HG03103 (cell line): ENCODE results near the gene LMBRD1.
"Not testable (repeated sequence)": the region's sequence is repeated elsewhere in the genome, so short reads cannot be mapped to it uniquely, and the experiment has no call there.

Experiments
- ATAC-seq: cut with Tn5 transposase; IDR thresholded peaks from one replicate; pipeline ENCODE4 v1.9.1; 2021; ENCODE audit warnings: low read depth; ENCODE audit not compliant: unreplicated experiment

Gene LMBRD1

GRCh38 chr6:69801225-69801624 is 4.4 kb upstream of the LMBRD1 start:
- no peak for ATAC-seq

GRCh38 chr6:69798796-69799195 is 2.0 kb upstream of the LMBRD1 start:
- not testable (repeated sequence) for ATAC-seq

DNA sequence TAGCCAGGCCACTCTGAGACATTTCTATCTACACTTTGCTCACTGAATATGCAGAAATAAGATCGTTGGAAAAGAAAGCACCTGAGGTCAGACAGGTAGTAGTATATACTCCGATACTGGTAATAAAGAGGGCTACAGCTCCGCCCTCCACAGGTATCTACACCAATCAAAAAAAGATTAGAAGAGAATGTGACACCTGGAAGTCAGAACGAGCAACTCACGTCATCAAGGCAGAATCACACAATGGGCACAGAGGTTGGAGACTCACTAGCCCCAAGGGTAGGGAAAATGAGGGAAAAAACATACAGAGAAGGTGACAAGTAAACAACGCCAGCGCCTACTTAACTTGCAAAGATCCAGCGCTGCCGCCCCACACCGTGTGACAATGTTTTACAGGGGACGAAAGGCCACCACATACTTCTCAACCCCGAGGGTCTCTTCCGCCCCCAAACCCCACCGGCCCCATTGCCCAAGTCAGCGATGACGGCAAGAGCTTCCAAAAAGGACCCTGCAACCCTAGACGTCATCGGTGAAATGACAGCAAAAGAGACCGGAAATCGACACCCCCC is 653 bp downstream of the LMBRD1 start:
- ATAC-seq: peak; percentile 16

DNA sequence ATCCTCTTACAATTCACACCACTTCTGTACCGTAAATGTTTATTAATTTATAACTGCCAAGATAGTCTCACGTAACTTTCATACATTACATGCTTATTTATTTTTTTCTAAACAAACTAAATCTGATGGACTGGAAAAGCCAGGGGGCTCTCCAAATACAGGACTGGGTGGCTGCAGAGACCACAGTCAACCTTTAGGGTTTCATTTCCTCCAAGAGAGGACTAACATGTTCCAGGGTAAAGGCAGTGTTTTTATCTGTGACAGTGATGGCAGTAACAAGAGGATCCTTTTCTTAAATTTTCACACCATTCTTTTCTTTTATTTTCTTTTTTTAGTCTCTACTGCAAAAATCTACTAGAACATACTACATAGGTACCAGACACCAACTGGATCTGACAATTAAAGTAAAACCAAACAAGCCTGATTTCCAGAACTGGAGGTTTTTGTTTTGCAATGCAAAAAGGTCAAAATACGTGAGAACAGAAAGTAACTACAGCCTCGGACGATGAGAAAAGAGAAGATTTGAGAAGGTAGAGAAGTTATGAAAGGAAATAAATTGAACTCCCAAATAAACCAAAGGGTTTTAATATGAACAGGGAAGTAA is 1.2 kb downstream of the LMBRD1 start:
- peak; percentile 38 for ATAC-seq

GRCh38 chr6:69792292-69792691 is 4.5 kb downstream of the LMBRD1 start:
- ATAC-seq: no peak

DNA sequence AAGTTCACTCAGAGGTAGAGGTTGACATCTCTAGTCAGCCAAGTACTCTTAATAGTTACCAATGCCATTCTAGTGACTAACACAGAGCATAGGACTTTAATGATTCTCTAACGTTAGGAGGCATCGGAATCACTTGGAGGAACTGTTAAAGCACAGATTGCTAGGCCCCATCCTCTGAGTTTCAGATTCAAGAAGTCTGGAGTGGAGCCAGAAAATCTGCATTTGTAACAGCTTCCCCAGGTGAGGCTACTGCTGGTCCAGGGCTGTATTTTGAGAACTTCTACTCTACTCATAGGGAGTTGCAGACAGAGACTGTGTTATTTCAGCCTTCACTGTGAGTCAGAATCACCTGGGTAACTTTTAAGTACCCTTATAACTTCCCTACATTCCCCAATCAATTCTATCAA is 5.7 kb downstream of the LMBRD1 start:
- peak; percentile 27 for ATAC-seq

DNA sequence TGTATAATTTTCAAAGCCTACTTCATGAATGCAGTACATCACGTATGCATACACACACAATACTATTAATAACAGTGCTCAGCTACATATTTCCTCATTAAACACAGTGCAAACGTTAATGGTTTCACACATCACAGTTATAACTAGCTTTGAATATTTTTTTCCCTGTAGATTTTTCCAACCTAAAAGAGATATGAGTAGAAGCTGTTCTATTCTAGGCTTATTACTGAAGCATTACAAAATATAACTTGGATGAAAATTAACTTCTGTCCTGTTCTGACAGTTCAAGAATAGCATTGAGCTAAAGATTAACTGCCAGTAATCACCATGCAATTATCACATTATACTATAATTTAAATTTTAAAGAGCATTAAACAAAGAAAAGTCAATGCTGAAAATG is 6.2 kb downstream of the LMBRD1 start:
- no peak for ATAC-seq

GRCh38 chr6:69789578-69789977 is 7.2 kb downstream of the LMBRD1 start:
- ATAC-seq: no peak

DNA sequence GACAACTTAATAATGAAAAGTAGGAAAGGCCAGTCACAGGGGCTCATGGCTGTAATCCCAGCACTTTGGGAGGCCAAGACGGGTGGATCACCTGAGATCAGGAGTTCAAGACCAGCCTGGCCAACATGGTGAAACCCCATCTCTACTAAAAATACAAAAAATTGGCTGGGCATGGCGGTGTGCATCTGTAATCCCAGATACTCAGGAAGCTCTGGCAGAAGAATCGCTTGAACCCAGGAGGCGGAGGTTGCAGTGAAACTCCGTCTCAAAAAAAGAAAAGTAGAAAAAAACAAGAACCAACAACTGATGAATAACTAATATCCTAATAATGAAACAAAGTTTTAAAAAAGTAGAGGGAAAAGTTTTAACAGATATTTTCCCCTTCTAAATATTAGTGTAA is 9.4 kb downstream of the LMBRD1 start:
- ATAC-seq: not testable (repeated sequence)

DNA sequence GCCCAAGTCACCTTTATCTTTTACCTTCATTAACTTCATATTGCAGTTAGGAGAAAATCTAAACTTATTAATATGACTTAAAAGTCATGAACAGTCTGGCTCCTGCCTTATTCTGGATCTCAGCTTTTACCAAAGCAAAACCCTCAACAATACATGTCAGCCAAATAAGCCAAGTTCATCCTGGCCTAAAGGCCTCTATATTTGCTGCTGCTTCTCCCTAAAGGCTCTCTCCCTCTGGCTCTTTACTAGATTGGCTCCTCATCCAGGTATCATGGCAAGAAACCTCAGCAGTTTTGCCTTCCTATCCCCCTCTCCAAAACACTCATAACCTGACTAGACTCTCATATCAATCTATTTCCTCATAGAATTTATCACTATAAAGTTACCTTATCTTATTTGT is 11.1 kb downstream of the LMBRD1 start:
- ATAC-seq: no peak

GRCh38 chr6:69784595-69785377 is 12.0 kb downstream of the LMBRD1 start:
- peak; percentile 79 for ATAC-seq

DNA sequence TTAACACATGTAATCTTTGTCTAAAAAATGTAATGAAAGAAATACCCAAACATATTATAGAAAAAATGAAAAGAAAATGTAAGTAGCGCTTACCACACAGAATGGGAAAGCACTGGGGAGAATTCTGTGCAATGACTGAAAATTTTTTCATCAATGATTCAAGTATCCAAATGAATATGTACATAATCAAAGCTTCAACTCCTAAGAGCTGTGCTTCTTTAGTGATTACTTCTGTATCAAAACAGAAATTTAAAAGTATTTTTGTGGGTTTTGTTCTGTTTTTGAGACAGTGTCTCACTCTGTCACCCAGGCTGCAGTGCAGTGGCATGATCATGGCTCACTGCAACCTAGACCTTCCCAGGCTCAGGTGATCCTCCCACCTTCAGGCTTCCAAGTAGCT is 13.7 kb downstream of the LMBRD1 start:
- no peak for ATAC-seq

GRCh38 chr6:69780585-69781178 is 16.1 kb downstream of the LMBRD1 start:
- ATAC-seq: no peak

DNA sequence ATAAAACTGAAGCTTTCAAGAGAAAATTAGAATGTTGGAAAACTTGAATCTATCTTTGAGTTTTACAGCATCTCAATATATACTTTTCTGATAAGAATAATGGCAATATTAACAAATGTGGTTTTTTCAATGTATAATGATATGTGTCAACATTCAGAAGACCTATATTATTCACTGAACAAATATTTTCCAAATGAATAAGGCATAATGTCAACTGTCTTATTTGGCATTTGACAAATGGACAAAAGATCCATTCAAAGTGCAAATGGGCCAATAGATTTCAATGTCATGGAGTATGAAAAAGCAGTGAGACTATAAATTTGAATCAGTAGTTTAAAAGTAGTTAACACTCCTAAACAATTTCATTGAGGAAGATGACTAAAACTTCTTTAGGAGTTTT is 20.9 kb downstream of the LMBRD1 start:
- ATAC-seq: no peak

- ATAC-seq: no peak
These were observed 21.3 kb downstream of the LMBRD1 start for GRCh38 chr6:69775585-69775849.

- no peak for ATAC-seq
These were observed 21.8 kb downstream of the LMBRD1 start for GRCh38 chr6:69774740-69775584.

GRCh38 chr6:69771158-69771906 is 25.5 kb downstream of the LMBRD1 start:
- ATAC-seq: no peak

GRCh38 chr6:69768664-69769063 is 28.1 kb downstream of the LMBRD1 start:
- ATAC-seq: no peak

DNA sequence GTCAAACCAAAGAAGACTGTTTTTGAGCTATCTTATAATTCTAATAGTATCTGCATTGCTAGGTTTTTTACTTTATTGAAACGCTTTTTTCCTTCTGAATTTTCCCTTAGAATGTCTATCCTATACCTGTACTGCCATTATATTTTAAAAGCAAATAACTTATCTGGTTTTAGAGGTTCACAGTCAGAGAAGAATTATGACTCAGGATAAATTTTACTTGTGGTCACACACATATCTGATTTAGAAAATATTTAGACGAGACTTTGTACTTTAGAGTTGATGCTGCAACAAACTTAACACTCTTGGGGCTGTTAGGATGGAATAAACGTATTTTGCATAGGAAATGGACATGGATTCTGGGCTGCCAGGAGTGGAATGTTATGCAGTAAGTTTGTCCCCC is 33.0 kb downstream of the LMBRD1 start:
- ATAC-seq: no peak

GRCh38 chr6:69761853-69762252 is 35.0 kb downstream of the LMBRD1 start:
- ATAC-seq: no peak
